GM12891 (cell line): ENCODE measurements around the gene LASP1NB.

Source experiments
- POLR2A ChIP-seq: IDR thresholded peaks from 2 replicates; pipeline ENCODE4 v1.6.1; 2011; ENCODE audit warnings: low read depth, low read length, control low read depth
- POLR2AphosphoS5 ChIP-seq: IDR thresholded peaks from 2 replicates; pipeline ENCODE4 v1.6.1; 2011; ENCODE audit warnings: low read depth, low read length, control low read depth

DNA sequence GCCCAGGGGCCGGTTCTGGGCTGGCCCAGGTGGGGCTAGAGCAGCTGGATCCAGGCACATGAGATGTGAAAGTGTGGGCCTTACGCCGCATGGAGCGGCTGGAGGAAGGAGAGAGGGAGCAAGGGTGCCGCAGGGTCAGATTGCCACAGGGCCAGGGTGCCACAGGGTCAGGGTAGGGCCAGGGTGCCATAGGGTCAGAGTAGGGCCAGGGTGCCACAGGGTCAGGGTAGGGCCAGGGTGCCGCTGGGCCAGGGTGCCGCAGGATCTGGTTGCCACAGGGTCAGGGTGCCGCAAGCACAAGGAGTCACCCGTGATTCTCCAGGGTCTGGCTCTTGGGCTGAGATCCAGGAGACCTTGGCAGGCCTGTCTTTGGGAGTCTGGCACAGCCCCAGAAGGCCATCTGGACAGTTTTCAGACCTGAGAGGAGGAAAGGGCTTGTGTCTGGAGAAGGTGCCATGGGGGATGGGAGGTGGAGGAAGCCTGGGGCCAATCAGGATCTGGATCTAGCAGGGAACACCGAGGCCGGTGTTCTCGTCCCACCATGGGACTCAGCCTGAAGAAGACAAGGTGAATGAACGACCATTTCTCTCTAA, 13.1 kb upstream of the LASP1NB start:
- TF ChIP-seq POLR2AphosphoS5 (no peak), POLR2A (no peak)
